ENCODE results near the gene BMP6. TPM values are rescaled to one million over a fixed set of nuclear protein-coding genes. Genes with fewer than 3 reads are reported as not detected.

BMP6 gene
- total RNA-seq, 1 experiment from 2014 or later: 0.15 TPM

DNA sequence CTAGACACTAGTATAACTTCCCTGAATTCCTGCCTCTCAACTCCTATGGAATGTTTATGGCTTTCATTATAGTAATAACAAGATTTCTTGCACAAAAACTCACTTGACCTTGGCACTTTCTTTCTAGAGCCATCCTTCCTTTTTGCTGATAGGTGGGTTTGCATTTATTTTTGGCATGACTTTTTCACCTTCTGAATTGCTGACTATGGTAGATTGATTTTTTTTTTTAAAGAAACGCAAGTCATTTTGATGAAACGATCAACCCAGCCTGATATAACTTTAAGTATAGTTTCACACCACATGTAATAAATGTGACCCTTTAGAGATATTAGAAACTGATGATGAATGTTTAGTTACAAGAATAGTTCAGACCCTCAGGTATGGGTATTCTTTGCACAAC, 61.8 kb downstream of the BMP6 start:
- no peak overlapping the region for H3K4me2 ChIP-seq (ENCODE audit: low read length)
- POLR2A ChIA-PET (ENCODE audit: unreplicated experiment): no interaction called here

GRCh38 chr6:7794509-7794908, 68.6 kb downstream of the BMP6 start:
- Histone ChIP-seq H3K9ac (ENCODE audit: low read length) (no peak overlapping the region), H3K4me2 (ENCODE audit: low read length) (no peak overlapping the region), H4K20me1 (ENCODE audit: low read length) (no peaks in the 10 kb centered on the region), H3K27ac (ENCODE audit: low read length) (no peak overlapping the region), H2AFZ (ENCODE audit: low read length) (no peak overlapping the region), H3K4me3 (ENCODE audit: low read length) (no peak overlapping the region), H3K79me2 (ENCODE audit: low read length) (no peaks in the 10 kb centered on the region), H3K9me3 (ENCODE audit: low read length) (no peaks in the 10 kb centered on the region), H3K27me3 (ENCODE audit: low read length) (peaks cover 73% of the 10 kb centered on the region), H3K9me2 (replicated peaks; ENCODE audit: low read length) (no peaks in the 10 kb centered on the region), H3K36me3 (ENCODE audit: low read depth, low read length) (no peaks in the 10 kb centered on the region), H3K4me1 (ENCODE audit: insufficient read depth, low read length) (no peaks in the 10 kb centered on the region), H3F3A (ENCODE audit: low read length, unreplicated experiment) (no peaks in the 10 kb centered on the region)
- DNase-seq (no peak), ATAC-seq (no peak)
- ChIA-PET POLR2A (ENCODE audit: unreplicated experiment) (no interaction called here), CTCF (no interaction called here)
- BruUV-seq (replicated peaks): no TSS peak
- no peak for TF ChIP-seq EZH2phosphoT487 (IDR thresholded peaks at IDR 0.05; ENCODE audit: borderline replicate concordance, low read length)
- TF ChIP-seq, protein P1, sequence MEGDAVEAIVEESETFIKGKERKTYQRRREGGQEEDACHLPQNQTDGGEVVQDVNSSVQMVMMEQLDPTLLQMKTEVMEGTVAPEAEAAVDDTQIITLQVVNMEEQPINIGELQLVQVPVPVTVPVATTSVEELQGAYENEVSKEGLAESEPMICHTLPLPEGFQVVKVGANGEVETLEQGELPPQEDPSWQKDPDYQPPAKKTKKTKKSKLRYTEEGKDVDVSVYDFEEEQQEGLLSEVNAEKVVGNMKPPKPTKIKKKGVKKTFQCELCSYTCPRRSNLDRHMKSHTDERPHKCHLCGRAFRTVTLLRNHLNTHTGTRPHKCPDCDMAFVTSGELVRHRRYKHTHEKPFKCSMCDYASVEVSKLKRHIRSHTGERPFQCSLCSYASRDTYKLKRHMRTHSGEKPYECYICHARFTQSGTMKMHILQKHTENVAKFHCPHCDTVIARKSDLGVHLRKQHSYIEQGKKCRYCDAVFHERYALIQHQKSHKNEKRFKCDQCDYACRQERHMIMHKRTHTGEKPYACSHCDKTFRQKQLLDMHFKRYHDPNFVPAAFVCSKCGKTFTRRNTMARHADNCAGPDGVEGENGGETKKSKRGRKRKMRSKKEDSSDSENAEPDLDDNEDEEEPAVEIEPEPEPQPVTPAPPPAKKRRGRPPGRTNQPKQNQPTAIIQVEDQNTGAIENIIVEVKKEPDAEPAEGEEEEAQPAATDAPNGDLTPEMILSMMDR (conservative IDR thresholded peaks at IDR 0.05; ENCODE audit: low read depth, low read length): no peak
- no peak for TF ChIP-seq EZH2 (IDR thresholded peaks at IDR 0.05; ENCODE audit: low read length, unreplicated experiment)
- intact Hi-C loops (cut with micrococcal nuclease): no loop called here

More for the DNA sequence above, 61.8 kb downstream of the BMP6 start:
- H3K27ac ChIP-seq (ENCODE audit: low read length): no peak overlapping the region
- H3K36me3 ChIP-seq (ENCODE audit: low read depth, low read length): no peaks in the 10 kb centered on the region
- CTCF ChIA-PET: no interaction called here
- DNase-seq: no peak
- H3F3A ChIP-seq (ENCODE audit: low read length, unreplicated experiment): no peaks in the 10 kb centered on the region
- peaks cover 65% of the 10 kb centered on the region for H3K27me3 ChIP-seq (ENCODE audit: low read length)
- no peak overlapping the region for H3K4me3 ChIP-seq (ENCODE audit: low read length)
- H3K9me2 ChIP-seq (replicated peaks; ENCODE audit: low read length): no peaks in the 10 kb centered on the region
- no peak overlapping the region for H2AFZ ChIP-seq (ENCODE audit: low read length)
- no peak overlapping the region for H3K9ac ChIP-seq (ENCODE audit: low read length)
- no peak for ATAC-seq
- no peaks in the 10 kb centered on the region for H3K9me3 ChIP-seq (ENCODE audit: low read length)
- TF ChIP-seq EZH2 (IDR thresholded peaks at IDR 0.05; ENCODE audit: low read length, unreplicated experiment) (no peak), EZH2phosphoT487 (IDR thresholded peaks at IDR 0.05; ENCODE audit: borderline replicate concordance, low read length) (no peak)
- TF ChIP-seq, protein P1 (conservative IDR thresholded peaks at IDR 0.05; ENCODE audit: low read depth, low read length): no peak
- no peaks in the 10 kb centered on the region for H4K20me1 ChIP-seq (ENCODE audit: low read length)
- H3K79me2 ChIP-seq (ENCODE audit: low read length): no peaks in the 10 kb centered on the region
- intact Hi-C loops (cut with micrococcal nuclease): no loop called here
- H3K4me1 ChIP-seq (ENCODE audit: insufficient read depth, low read length): no peaks in the 10 kb centered on the region
- no TSS peak for BruUV-seq (replicated peaks)

- intact Hi-C loops (cut with micrococcal nuclease): no loop called here
- POLR2A ChIA-PET (ENCODE audit: unreplicated experiment): no interaction called here
- Histone ChIP-seq H3K9me2 (replicated peaks; ENCODE audit: low read length) (no peaks in the 10 kb centered on the region), H3K27ac (ENCODE audit: low read length) (no peak overlapping the region), H4K20me1 (ENCODE audit: low read length) (no peaks in the 10 kb centered on the region), H3K4me3 (ENCODE audit: low read length) (no peak overlapping the region), H3K36me3 (ENCODE audit: low read depth, low read length) (no peaks in the 10 kb centered on the region), H3K4me1 (ENCODE audit: insufficient read depth, low read length) (no peaks in the 10 kb centered on the region), H3K9me3 (ENCODE audit: low read length) (no peaks in the 10 kb centered on the region), H3K4me2 (ENCODE audit: low read length) (no peak overlapping the region), H2AFZ (ENCODE audit: low read length) (no peak overlapping the region), H3F3A (ENCODE audit: low read length, unreplicated experiment) (no peaks in the 10 kb centered on the region), H3K79me2 (ENCODE audit: low read length) (no peaks in the 10 kb centered on the region), H3K27me3 (ENCODE audit: low read length) (peaks cover 55% of the 10 kb centered on the region), H3K9ac (ENCODE audit: low read length) (no peak overlapping the region)
- TF ChIP-seq EZH2 (IDR thresholded peaks at IDR 0.05; ENCODE audit: low read length, unreplicated experiment) (no peak), EZH2phosphoT487 (IDR thresholded peaks at IDR 0.05; ENCODE audit: borderline replicate concordance, low read length) (no peak)
- TF ChIP-seq, protein P1 (conservative IDR thresholded peaks at IDR 0.05; ENCODE audit: low read depth, low read length): no peak
- BruUV-seq (replicated peaks): no TSS peak
- no peak for DNase-seq
- no peak for ATAC-seq
- CTCF ChIA-PET: no interaction called here
These were observed 71.5 kb downstream of the BMP6 start for GRCh38 chr6:7797386-7797785.

Data from PC-3 (cell line).